Osteoblast (primary cell): Measurements from ENCODE around the gene PLXNB1. TPM values are rescaled to one million over a fixed set of nuclear protein-coding genes. Genes with fewer than 3 reads are reported as not detected.

Source experiments
- DNase-seq: peaks from one replicate; pipeline ENCODE4 v3.0.0; 2011; ENCODE audit warnings: low spot score, mixed read lengths; ENCODE audit not compliant: insufficient read length; ENCODE audit errors: missing footprints
- H2AFZ ChIP-seq: 2 replicates; pipeline ENCODE4 v1.6.0; 2011; ENCODE audit warnings: mild to moderate bottlenecking, low read length
- H3K27ac ChIP-seq: 2 replicates; pipeline ENCODE4 v1.5.1; 2011; ENCODE audit warnings: mild to moderate bottlenecking, low read depth, low read length, moderate library complexity
- H3K27me3 ChIP-seq: 2 replicates; pipeline ENCODE4 v1.6.0; 2012; ENCODE audit warnings: mild to moderate bottlenecking, control low read depth, inconsistent platforms, low read length, moderate library complexity; ENCODE audit not compliant: insufficient read depth
- H3K36me3 ChIP-seq: 2 replicates; pipeline ENCODE4 v1.5.1; 2011; ENCODE audit warnings: mild to moderate bottlenecking, low read length, control low read depth, moderate library complexity; ENCODE audit not compliant: insufficient read depth
- H3K4me1 ChIP-seq: 2 replicates; pipeline ENCODE4 v1.5.1; 2011; ENCODE audit warnings: mild to moderate bottlenecking, low read length, control low read depth, moderate library complexity; ENCODE audit not compliant: insufficient read depth
- H3K4me2 ChIP-seq: 2 replicates; pipeline ENCODE4 v1.6.0; 2011; ENCODE audit warnings: mild to moderate bottlenecking, low read length; ENCODE audit not compliant: insufficient read depth
- H3K4me3 ChIP-seq: fragments of 200-600 bp; sonication (generic); 3 replicates; pipeline ENCODE4 v1.5.1; 2012; ENCODE audit warnings: mild to moderate bottlenecking, low read length, inconsistent platforms; ENCODE audit not compliant: insufficient read depth
- H3K79me2 ChIP-seq: 2 replicates; pipeline ENCODE4 v1.6.0; 2012; ENCODE audit warnings: mild to moderate bottlenecking, low read length, control low read depth, inconsistent platforms; ENCODE audit not compliant: insufficient read depth
- H3K9me3 ChIP-seq: 2 replicates; pipeline ENCODE4 v1.5.1; 2011; ENCODE audit warnings: low read depth, low read length, control low read depth
- H4K20me1 ChIP-seq: 2 replicates; pipeline ENCODE4 v1.6.0; 2012; ENCODE audit warnings: mild to moderate bottlenecking, low read length, control low read depth; ENCODE audit not compliant: insufficient read depth
- CTCF ChIP-seq: IDR thresholded peaks from 2 replicates; pipeline ENCODE4 v1.5.1; 2011; ENCODE audit warnings: mild to moderate bottlenecking, low read depth, low read length, moderate library complexity; ENCODE audit errors: extremely low read depth
- total RNA-seq: library from RNA; depleted of rRNA; stranded (reverse); fragments of >200 nt; gene quantifications from 2 replicates; pipeline ENCODE4 v1.2.3, GENCODE V29; 2012

Gene PLXNB1
- total RNA-seq, 1 donor: 33.7 TPM

- Histone ChIP-seq H3K27ac (peak overlapping the region; percentile 59), H3K9me3 (no peaks in the 10 kb centered on the region), H4K20me1 (peaks cover 6% of the 10 kb centered on the region), H3K4me3 (peak overlapping the region; percentile 90), H3K4me2 (peak overlapping the region; percentile 91), H3K4me1 (peaks cover 23% of the 10 kb centered on the region), H2AFZ (peak overlapping the region; percentile 93), H3K27me3 (no peaks in the 10 kb centered on the region), H3K79me2 (peaks cover 47% of the 10 kb centered on the region), H3K36me3 (peaks cover 26% of the 10 kb centered on the region)
- peak; percentile 58 for DNase-seq
- TF ChIP-seq CTCF: no peak
These were observed 16.1 kb upstream of the PLXNB1 start for GRCh38 chr3:48446043-48446424.

- peaks cover 23% of the 10 kb centered on the region for H3K4me1 ChIP-seq
- no peaks in the 10 kb centered on the region for H3K9me3 ChIP-seq
- no peak for TF ChIP-seq CTCF
- H3K27me3 ChIP-seq: no peaks in the 10 kb centered on the region
- peak; percentile 48 for DNase-seq
- H4K20me1 ChIP-seq: peaks cover 9% of the 10 kb centered on the region
- no peak overlapping the region for H2AFZ ChIP-seq
- H3K27ac ChIP-seq: no peak overlapping the region
- H3K4me3 ChIP-seq: no peak overlapping the region
- H3K79me2 ChIP-seq: peaks cover 53% of the 10 kb centered on the region
- peaks cover 26% of the 10 kb centered on the region for H3K36me3 ChIP-seq
- peak overlapping the region; percentile 91 for H3K4me2 ChIP-seq
These were observed 15.5 kb upstream of the PLXNB1 start for GRCh38 chr3:48445277-48445882.

- Histone ChIP-seq H3K4me1 (peaks cover 19% of the 10 kb centered on the region), H3K27me3 (no peaks in the 10 kb centered on the region), H3K4me2 (peak overlapping the region; percentile 86), H4K20me1 (peaks cover 9% of the 10 kb centered on the region), H3K36me3 (peaks cover 26% of the 10 kb centered on the region), H3K27ac (no peak overlapping the region), H2AFZ (no peak overlapping the region), H3K4me3 (no peak overlapping the region), H3K79me2 (peaks cover 53% of the 10 kb centered on the region), H3K9me3 (no peaks in the 10 kb centered on the region)
- TF ChIP-seq CTCF: no peak
- no peak for DNase-seq
These were observed 12.1 kb upstream of the PLXNB1 start for GRCh38 chr3:48441940-48442339.

GRCh38 chr3:48440590-48440958 lies 10.7 kb upstream of the PLXNB1 start:
- H3K79me2 ChIP-seq: peaks cover 45% of the 10 kb centered on the region
- no peak for TF ChIP-seq CTCF
- peaks cover 13% of the 10 kb centered on the region for H3K4me1 ChIP-seq
- H3K4me2 ChIP-seq: peak overlapping the region; percentile 86
- H3K4me3 ChIP-seq: peak overlapping the region; percentile 85
- H3K9me3 ChIP-seq: no peaks in the 10 kb centered on the region
- H3K36me3 ChIP-seq: peaks cover 26% of the 10 kb centered on the region
- H4K20me1 ChIP-seq: peaks cover 9% of the 10 kb centered on the region
- no peaks in the 10 kb centered on the region for H3K27me3 ChIP-seq
- H3K27ac ChIP-seq: peak overlapping the region; percentile 64
- peak overlapping the region; percentile 91 for H2AFZ ChIP-seq
- peak; percentile 87 for DNase-seq
